Activated B cell treated with CpG ODN at 0.5 μM for 24 hours (primary cell): ENCODE data around the gene ITIH4. TPM values are rescaled to one million over a fixed set of nuclear protein-coding genes. Genes with fewer than 3 reads are reported as not detected.

Source experiments
- ATAC-seq: fragments of 200-7000 bp; cut with Tn5 transposase; one replicate; pipeline ENCODE4 v1.10.0; 2021; ENCODE audit warnings: low read depth, mild to moderate bottlenecking, moderate library complexity
- CTCF ChIA-PET: fragments of 350-600 bp; sonication (Branson Sonifier 250); formaldehyde crosslinking; loops from one replicate; lab custom pipeline; 2021; ENCODE audit warnings: antibody characterized with exemption; lab: Charles Lee
- POLR2A ChIA-PET: fragments of 350-600 bp; sonication (Branson Sonifier 250); formaldehyde crosslinking; loops from one replicate; lab custom pipeline; 2021; ENCODE audit warnings: antibody characterized with exemption; lab: Charles Lee
- DNase-seq: peaks from one replicate; pipeline ENCODE4 v3.0.0; 2022
- H3K27ac Mint-ChIP-seq: one replicate; pipeline ENCODE4 v1.8.0; 2020; ENCODE audit warnings: mixed read lengths
- H3K27me3 Mint-ChIP-seq: one replicate; pipeline ENCODE4 v1.8.0; 2021; ENCODE audit warnings: mixed read lengths
- H3K36me3 Mint-ChIP-seq: one replicate; pipeline ENCODE4 v1.8.0; 2021; ENCODE audit warnings: low read depth, mixed read lengths
- H3K4me1 Mint-ChIP-seq: one replicate; pipeline ENCODE4 v1.8.0; 2021; ENCODE audit warnings: mixed read lengths
- H3K4me3 Mint-ChIP-seq: one replicate; pipeline ENCODE4 v1.8.0; 2020; ENCODE audit warnings: mild to moderate bottlenecking, mixed read lengths
- H3K9me3 Mint-ChIP-seq: one replicate; pipeline ENCODE4 v1.8.0; 2020; ENCODE audit warnings: mixed read lengths
- intact Hi-C: fragments of 100-400 bp; cut with micrococcal nuclease; formaldehyde crosslinking; loops from one replicate; pipeline ENCODE4 v1.15.1; 2024
- total RNA-seq: library from RNA; stranded (reverse); gene quantifications from 2 replicates; pipeline ENCODE4 v1.2.3, GENCODE V29; 2022
- TF ChIP-seq, protein P1 (sequence below): fragments of 200-600 bp; IDR thresholded peaks from one replicate; pipeline ENCODE4 v1.8.0; 2022; ENCODE audit warnings: antibody characterized with exemption, mild to moderate bottlenecking

Gene ITIH4
- total RNA-seq, 1 donor from 2014 or later = 15.7 TPM

DNA sequence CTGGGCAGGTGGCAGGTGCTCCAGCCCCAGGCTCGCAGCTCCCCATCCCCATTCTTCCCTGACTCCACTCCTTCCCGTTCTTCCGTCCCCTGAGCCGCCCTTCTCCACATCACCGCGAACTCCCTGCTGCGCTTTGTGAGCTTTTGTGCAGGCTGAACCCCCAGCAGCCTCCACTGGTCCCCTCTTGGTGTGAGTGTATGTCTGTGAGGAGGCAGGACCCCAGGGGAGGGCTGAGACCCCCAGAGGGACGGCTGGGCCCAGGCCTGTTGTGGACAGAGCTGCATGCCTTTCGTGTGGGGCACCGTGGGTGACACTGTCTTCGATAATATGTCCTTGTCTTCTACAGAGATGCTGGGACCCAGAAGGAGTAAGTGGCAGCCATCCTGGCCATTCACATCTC lies 43.2 kb downstream of the ITIH4 start:
- ATAC-seq (no peak), DNase-seq (no peak)
- intact Hi-C loops = no loop called here
- no peaks in the 10 kb centered on the region for H3K27me3 Mint-ChIP-seq
- H3K9me3 Mint-ChIP-seq = no peaks in the 10 kb centered on the region
- no peak overlapping the region for H3K4me3 Mint-ChIP-seq
- H3K36me3 Mint-ChIP-seq = no peaks in the 10 kb centered on the region
- no peaks in the 10 kb centered on the region for H3K4me1 Mint-ChIP-seq
- H3K27ac Mint-ChIP-seq = no peak overlapping the region
- CTCF ChIA-PET = no interaction called here
- TF ChIP-seq, protein P1, sequence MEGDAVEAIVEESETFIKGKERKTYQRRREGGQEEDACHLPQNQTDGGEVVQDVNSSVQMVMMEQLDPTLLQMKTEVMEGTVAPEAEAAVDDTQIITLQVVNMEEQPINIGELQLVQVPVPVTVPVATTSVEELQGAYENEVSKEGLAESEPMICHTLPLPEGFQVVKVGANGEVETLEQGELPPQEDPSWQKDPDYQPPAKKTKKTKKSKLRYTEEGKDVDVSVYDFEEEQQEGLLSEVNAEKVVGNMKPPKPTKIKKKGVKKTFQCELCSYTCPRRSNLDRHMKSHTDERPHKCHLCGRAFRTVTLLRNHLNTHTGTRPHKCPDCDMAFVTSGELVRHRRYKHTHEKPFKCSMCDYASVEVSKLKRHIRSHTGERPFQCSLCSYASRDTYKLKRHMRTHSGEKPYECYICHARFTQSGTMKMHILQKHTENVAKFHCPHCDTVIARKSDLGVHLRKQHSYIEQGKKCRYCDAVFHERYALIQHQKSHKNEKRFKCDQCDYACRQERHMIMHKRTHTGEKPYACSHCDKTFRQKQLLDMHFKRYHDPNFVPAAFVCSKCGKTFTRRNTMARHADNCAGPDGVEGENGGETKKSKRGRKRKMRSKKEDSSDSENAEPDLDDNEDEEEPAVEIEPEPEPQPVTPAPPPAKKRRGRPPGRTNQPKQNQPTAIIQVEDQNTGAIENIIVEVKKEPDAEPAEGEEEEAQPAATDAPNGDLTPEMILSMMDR = no peak
- POLR2A ChIA-PET = no interaction called here

DNA sequence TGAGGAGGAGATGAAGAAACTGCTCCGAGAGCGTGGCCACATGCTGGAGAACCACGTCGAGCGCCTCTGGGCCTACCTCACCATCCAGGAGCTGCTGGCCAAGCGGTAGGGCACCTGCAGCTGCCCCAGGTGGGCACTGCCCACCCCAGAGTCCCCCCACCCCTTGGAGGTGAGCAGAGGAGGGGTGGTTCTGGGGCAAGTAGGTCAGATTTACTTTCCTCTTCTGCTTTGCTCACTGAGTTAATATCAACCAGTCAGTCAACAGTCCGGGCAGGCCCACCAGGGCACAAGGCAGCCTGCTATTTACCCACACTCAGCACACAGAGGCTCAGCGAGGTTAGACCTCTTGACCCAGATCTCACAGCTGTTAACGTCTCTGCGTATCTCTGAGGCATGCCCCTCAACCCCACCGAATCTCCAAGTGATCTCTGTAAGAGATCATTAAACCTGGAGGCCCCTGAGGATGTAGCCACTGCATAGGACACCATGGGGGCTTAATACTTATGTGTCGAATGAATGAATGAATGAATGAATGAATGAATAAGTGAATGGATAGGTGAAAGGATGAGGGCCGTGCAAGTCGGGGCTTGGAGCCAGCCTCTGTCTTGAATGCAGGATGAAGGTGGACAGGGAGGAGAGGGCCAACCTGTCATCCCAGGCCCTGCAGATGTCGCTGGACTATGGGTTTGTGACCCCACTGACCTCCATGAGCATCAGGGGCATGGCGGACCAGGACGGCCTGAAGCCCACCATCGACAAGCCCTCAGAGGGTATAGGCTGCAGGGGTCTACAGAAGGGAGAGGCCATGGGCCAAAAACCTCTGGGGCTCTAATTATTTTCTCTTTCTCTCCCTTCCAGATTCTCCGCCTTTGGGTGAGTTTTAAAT lies 43.9 kb downstream of the ITIH4 start:
- Mint-ChIP-seq H3K36me3 (no peaks in the 10 kb centered on the region), H3K4me1 (no peaks in the 10 kb centered on the region), H3K27ac (no peak overlapping the region), H3K27me3 (no peaks in the 10 kb centered on the region), H3K4me3 (no peak overlapping the region), H3K9me3 (no peaks in the 10 kb centered on the region)
- ATAC-seq = no peak
- CTCF ChIA-PET = no interaction called here
- intact Hi-C loops = no loop called here
- TF ChIP-seq, protein P1 = no peak
- no peak for DNase-seq
- POLR2A ChIA-PET = no interaction called here

DNA sequence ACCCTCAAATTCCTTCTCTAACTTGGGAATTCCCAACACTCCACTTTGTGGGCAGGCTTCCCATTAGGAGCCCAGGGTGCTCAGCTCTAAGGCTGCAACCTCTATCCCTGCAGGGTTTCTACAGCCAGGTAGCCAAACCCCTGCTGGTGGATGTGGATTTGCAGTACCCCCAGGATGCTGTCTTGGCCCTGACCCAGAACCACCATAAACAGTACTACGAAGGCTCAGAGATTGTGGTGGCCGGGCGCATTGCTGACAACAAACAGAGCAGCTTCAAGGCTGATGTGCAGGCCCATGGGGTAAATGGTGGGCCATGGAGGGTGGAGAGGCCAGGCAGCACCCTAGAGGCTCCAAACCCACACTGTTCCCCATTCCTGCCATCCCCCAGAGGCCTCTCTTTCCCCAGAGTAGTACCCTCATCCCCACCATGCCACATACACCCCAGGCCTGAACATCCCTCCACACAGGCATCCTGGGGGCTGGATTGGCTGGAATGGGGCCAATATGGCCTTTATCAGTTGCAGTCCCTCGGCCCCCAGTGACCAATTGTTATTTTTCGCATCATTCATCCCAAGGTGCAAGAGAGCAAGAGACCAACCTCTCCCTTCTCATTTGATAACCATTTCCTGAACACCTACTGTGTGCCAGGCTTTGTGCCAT lies 45.4 kb downstream of the ITIH4 start:
- no peak overlapping the region for H3K27ac Mint-ChIP-seq
- no peak for DNase-seq
- intact Hi-C loops = no loop called here
- TF ChIP-seq, protein P1 = no peak
- CTCF ChIA-PET = no interaction called here
- no peaks in the 10 kb centered on the region for H3K36me3 Mint-ChIP-seq
- no peaks in the 10 kb centered on the region for H3K9me3 Mint-ChIP-seq
- POLR2A ChIA-PET = no interaction called here
- H3K4me3 Mint-ChIP-seq = no peak overlapping the region
- no peaks in the 10 kb centered on the region for H3K27me3 Mint-ChIP-seq
- no peaks in the 10 kb centered on the region for H3K4me1 Mint-ChIP-seq
- ATAC-seq = no peak

DNA sequence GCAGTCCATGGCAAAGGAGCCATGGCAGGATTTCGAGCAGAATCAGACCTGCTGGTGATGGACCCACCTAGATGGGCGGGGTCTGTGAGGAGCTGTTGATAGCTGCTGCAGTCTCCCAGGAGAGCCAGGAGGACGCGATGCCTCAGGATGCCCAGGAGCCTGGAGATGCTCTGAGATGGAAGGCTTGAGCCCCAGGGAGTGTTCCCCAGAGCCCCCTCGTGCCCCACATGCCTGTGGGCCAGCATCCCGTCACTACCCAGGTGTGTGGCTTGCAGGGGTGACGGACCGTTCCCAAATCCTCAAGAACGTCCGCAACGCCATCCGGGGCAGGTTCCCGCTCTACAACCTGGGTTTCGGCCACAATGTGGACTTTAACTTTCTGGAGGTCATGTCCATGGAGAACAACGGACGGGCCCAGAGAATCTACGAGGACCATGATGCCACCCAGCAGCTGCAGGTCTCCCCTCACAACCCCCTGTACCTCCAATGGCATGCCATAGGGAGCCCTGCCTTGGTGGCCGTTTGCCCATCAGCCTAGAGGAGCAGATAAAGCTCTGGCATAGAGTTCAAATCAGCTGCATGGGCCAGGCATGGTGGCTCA lies 46.4 kb downstream of the ITIH4 start:
- ChIA-PET POLR2A (no interaction called here), CTCF (no interaction called here)
- H3K27ac Mint-ChIP-seq = no peak overlapping the region
- intact Hi-C loops = no loop called here
- H3K36me3 Mint-ChIP-seq = no peaks in the 10 kb centered on the region
- DNase-seq (no peak), ATAC-seq (no peak)
- H3K4me1 Mint-ChIP-seq = peaks cover 9% of the 10 kb centered on the region
- TF ChIP-seq, protein P1 = no peak
- H3K4me3 Mint-ChIP-seq = no peak overlapping the region
- H3K27me3 Mint-ChIP-seq = no peaks in the 10 kb centered on the region
- no peaks in the 10 kb centered on the region for H3K9me3 Mint-ChIP-seq

DNA sequence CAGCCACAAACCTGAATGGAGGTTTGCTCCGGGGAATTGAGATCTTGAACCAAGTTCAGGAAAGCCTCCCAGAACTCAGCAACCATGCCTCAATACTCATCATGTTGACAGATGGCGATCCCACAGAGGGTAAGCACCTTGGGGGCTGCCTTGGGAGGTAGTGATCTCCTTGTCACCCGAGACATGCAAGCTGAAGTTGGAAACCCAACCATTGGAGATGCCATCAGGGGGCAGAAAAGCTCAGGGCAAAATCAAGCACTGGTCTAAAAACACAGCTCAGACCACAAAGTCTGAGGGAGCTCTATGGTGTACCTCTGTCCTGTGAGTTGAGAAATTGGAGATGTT lies 47.3 kb downstream of the ITIH4 start:
- Mint-ChIP-seq H3K9me3 (no peaks in the 10 kb centered on the region), H3K4me3 (no peak overlapping the region), H3K27ac (no peak overlapping the region), H3K27me3 (no peaks in the 10 kb centered on the region), H3K36me3 (no peaks in the 10 kb centered on the region), H3K4me1 (peaks cover 14% of the 10 kb centered on the region)
- intact Hi-C loops = no loop called here
- TF ChIP-seq, protein P1 = no peak
- DNase-seq (no peak), ATAC-seq (no peak)
- POLR2A ChIA-PET = no interaction called here
- CTCF ChIA-PET = no interaction called here
